ENCODE results near the gene PBRM1. TPM values are rescaled to one million over a fixed set of nuclear protein-coding genes. Genes with fewer than 3 reads are reported as not detected.

The PBRM1 gene
- total and polyA plus RNA-seq, 2 of the 13 experiments (the other 11 are each of a cell fraction or from before 2014, with no cell fraction given) = 10.9 to 33.2 TPM

DNA sequence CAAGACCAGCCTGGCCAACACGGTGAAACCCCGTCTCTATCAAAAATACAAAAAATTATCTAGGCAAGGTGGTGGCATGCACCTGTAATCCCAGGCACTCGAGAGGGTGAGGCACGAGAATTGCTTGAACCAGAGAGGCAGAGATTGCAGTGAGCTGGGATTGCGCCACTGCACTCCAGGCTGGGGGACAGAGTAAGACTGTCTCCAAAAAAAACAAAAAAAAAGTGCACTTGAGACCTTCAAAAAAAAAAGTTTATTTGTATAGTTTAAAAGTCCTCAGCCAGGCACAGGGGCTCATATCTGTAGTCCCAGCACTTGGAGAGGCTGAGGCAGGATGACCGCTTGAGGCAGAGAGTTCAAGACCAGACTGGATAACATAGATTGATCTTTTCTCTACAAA lies 2.1 kb downstream of the PBRM1 start (continued):
- TF ChIP-seq, protein P1, sequence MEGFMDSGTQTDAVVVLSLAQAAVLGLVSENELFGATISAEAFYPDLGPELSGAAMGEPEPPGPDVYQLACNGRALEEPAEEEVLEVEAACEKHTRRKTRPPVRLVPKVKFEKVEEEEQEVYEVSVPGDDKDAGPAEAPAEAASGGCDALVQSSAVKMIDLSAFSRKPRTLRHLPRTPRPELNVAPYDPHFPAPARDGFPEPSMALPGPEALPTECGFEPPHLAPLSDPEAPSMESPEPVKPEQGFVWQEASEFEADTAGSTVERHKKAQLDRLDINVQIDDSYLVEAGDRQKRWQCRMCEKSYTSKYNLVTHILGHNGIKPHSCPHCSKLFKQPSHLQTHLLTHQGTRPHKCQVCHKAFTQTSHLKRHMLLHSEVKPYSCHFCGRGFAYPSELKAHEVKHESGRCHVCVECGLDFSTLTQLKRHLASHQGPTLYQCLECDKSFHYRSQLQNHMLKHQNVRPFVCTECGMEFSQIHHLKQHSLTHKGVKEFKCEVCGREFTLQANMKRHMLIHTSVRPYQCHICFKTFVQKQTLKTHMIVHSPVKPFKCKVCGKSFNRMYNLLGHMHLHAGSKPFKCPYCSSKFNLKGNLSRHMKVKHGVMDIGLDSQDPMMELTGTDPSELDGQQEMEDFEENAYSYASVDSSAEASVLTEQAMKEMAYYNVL (CRISPR knock-in tag; IDR thresholded peaks at IDR 0.05; ENCODE audit: borderline replicate concordance) = no peak
- TF ChIP-seq ZNF567 (CRISPR knock-in tag; IDR thresholded peaks at IDR 0.05; ENCODE audit: borderline replicate concordance) (no peak), BCL6 (CRISPR knock-in tag; IDR thresholded peaks at IDR 0.05) (no peak), ZNF24 (IDR thresholded peaks at IDR 0.05) (no peak), ZNF768 (CRISPR knock-in tag; IDR thresholded peaks at IDR 0.05) (peak; percentile 71), IKZF4 (CRISPR knock-in tag; IDR thresholded peaks at IDR 0.05; ENCODE audit: borderline replicate concordance, low read depth, not compliant biosample characterization) (no peak), GPN1 (CRISPR knock-in tag; IDR thresholded peaks at IDR 0.05; ENCODE audit: borderline replicate concordance) (no peak), ZNF296 (CRISPR knock-in tag; conservative IDR thresholded peaks at IDR 0.05) (no peak), JUND (CRISPR knock-in tag; IDR thresholded peaks at IDR 0.05) (no peak), ARID2 (CRISPR knock-in tag; IDR thresholded peaks at IDR 0.05; ENCODE audit: borderline replicate concordance) (no peak), CEBPG (CRISPR knock-in tag; IDR thresholded peaks at IDR 0.05) (peak; percentile 64)
- TF ChIP-seq, protein P2, sequence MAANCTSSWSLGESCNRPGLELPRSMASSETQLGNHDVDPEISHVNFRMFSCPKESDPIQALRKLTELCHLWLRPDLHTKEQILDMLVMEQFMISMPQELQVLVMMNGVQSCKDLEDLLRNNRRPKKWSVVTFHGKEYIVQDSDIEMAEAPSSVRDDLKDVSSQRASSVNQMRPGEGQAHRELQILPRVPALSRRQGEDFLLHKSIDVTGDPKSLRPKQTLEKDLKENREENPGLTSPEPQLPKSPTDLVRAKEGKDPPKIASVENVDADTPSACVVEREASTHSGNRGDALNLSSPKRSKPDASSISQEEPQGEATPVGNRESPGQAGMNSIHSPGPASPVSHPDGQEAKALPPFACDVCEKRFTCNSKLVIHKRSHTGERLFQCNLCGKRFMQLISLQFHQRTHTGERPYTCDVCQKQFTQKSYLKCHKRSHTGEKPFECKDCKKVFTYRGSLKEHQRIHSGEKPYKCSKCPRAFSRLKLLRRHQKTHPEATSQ (CRISPR knock-in tag; IDR thresholded peaks at IDR 0.05; ENCODE audit: borderline replicate concordance) = no peak
- TF ChIP-seq, protein P3, sequence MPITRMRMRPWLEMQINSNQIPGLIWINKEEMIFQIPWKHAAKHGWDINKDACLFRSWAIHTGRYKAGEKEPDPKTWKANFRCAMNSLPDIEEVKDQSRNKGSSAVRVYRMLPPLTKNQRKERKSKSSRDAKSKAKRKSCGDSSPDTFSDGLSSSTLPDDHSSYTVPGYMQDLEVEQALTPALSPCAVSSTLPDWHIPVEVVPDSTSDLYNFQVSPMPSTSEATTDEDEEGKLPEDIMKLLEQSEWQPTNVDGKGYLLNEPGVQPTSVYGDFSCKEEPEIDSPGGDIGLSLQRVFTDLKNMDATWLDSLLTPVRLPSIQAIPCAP (CRISPR knock-in tag; IDR thresholded peaks at IDR 0.05; ENCODE audit: low read depth) = no peak
- TF ChIP-seq, protein P4, sequence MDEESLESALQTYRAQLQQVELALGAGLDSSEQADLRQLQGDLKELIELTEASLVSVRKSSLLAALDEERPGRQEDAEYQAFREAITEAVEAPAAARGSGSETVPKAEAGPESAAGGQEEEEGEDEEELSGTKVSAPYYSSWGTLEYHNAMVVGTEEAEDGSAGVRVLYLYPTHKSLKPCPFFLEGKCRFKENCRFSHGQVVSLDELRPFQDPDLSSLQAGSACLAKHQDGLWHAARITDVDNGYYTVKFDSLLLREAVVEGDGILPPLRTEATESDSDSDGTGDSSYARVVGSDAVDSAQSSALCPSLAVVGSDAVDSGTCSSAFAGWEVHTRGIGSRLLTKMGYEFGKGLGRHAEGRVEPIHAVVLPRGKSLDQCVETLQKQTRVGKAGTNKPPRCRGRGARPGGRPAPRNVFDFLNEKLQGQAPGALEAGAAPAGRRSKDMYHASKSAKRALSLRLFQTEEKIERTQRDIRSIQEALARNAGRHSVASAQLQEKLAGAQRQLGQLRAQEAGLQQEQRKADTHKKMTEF (CRISPR knock-in tag; IDR thresholded peaks at IDR 0.05) = no peak
